Transverse colon (tissue), 4 donors: ENCODE results near the gene RASSF3.

Experiments
- CTCF ChIP-seq, 5 experiments: fragments of 200-600 bp in 3 of 5; fragments of 450-650 bp in 2 of 5; sonication (generic) in 3 of 5; IDR thresholded peaks; 1 replicate in 2 of 5; 2 replicates in 3 of 5; pipeline ENCODE4 v1.5.1; 2016 to 2017; ENCODE audit warnings: antibody characterized with exemption in 5 of 5, inconsistent platforms in 3 of 5, mild to moderate bottlenecking in 2 of 5, moderate library complexity in 1 of 5
- POLR2A ChIP-seq: fragments of 450-650 bp; IDR thresholded peaks from one replicate; pipeline ENCODE4 v1.6.1; 2016; ENCODE audit warnings: antibody characterized with exemption, mild to moderate bottlenecking, moderate library complexity
- POLR2AphosphoS5 ChIP-seq, 3 donors: sonication (generic); formaldehyde crosslinking; IDR thresholded peaks; one replicate each; pipeline ENCODE4 v1.6.1; 2016; ENCODE audit warnings: antibody characterized with exemption in 3 of 3

- no peak for TF ChIP-seq POLR2A
- TF ChIP-seq CTCF (IDR thresholded peaks at IDR 0.05) = no peak
- no peak for TF ChIP-seq POLR2AphosphoS5 (IDR thresholded peaks at IDR 0.05)
Observed at GRCh38 chr12:64571411-64571810, 38.9 kb upstream of the RASSF3 start.
